CD4-positive, alpha-beta T cell treated with Interleukin-12 subunit alpha and Interleukin-12 subunit beta, for 1 hour (primary cell): Measurements from ENCODE around the gene C3orf18.

Source experiments
- DNase-seq: peaks from one replicate; pipeline ENCODE4 v3.0.0-alpha.2; 2020

Gene C3orf18

GRCh38 chr3:50567386-50568167 lies at the start of gene C3orf18:
Gene C3orf18, minus strand, starts transcription at chr3:50567747. Its CDS starts 2,048 bp downstream, at chr3:50565699.
- peak; percentile 97 for DNase-seq

- DNase-seq = peak; percentile 95
Observed at GRCh38 chr3:50616770-50617095, 49.2 kb upstream of the C3orf18 start.

DNA sequence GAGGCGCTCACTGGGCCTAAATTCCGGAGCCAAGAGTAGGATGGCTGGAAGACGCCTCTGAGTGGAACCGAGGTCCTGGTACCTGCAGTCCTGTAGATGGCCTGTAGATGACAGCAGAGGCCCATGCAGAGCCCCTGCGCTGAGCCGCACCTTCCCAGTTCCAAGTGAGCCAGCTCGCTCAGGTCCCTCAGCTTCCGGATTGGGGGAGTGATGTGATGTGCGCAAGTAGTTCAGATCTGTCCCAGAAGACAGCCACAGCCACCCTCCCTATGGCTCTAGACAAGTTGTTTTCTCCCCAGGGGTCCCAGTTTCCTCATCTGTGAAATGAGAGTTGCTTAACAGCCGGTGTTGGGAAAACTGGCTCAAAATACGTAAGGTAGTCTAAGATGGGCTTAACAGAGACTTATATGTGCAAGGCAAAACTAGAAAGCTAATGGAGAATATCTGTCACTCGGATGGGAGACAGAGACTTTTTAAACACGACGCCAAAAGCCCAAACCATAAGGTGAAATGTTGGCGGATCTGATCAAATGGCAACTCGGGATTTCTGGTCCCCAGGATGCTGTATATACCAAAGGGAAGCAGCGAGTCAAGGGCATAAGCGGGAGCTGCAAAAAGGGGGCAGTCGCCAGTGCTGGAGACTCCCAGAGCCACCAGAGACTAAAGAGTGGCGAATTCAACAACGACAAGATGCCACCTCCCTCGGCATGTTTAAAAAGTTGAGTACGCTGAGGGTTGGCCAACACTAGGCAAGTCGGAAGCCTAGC lies 48.6 kb upstream of the C3orf18 start:
- DNase-seq = peak; percentile 86

- no peak for DNase-seq
Observed at GRCh38 chr3:50615190-50615589, 47.6 kb upstream of the C3orf18 start.

GRCh38 chr3:50612970-50613846 lies 45.7 kb upstream of the C3orf18 start:
- DNase-seq = no peak

DNA sequence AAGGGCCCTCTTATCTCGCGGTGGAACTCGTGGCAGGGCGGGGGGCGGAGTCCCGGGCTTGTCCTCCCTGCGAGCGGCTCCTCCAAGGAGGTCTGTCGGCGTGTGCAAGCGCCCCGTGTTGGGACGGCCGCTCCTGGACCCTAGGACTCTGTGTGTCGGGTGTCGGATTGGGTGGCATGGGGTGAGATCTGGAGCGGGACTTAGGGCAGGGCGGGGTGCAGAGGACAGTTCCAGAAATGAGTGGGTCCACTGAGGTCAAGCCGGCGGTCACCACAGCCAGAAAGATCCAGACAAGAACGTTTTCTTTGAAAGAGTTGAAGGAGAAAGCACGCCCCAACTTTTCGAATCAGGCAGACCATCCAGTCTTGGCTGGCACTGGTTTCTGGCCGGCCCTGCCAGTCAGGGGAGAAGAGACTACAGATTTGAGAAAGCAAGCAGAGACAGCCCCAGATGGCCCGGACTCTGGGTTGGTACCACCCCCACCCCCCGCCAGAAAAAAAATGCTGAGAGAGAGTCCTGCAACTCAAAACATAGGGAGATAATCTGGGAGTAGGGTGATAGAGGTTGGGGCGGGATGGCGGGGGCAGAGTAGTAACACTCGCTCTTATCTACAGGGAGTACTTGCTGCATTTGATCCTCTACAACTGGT lies 44.8 kb upstream of the C3orf18 start:
- no peak for DNase-seq

GRCh38 chr3:50611464-50612233 lies 44.1 kb upstream of the C3orf18 start, which contains the start of gene CISH:
Gene CISH, minus strand, starts transcription at chr3:50611774. Its CDS starts 124 bp downstream, at chr3:50611650.
- DNase-seq = peak; percentile 95

GRCh38 chr3:50610992-50611463 lies 43.5 kb upstream of the C3orf18 start:
- no peak for DNase-seq

GRCh38 chr3:50610181-50610971 lies 42.8 kb upstream of the C3orf18 start:
- no peak for DNase-seq

GRCh38 chr3:50609763-50610085 lies 42.2 kb upstream of the C3orf18 start:
- no peak for DNase-seq

- DNase-seq = no peak
Observed at GRCh38 chr3:50609071-50609762, 41.7 kb upstream of the C3orf18 start.

GRCh38 chr3:50608278-50608677 lies 40.7 kb upstream of the C3orf18 start:
- DNase-seq = no peak

DNA sequence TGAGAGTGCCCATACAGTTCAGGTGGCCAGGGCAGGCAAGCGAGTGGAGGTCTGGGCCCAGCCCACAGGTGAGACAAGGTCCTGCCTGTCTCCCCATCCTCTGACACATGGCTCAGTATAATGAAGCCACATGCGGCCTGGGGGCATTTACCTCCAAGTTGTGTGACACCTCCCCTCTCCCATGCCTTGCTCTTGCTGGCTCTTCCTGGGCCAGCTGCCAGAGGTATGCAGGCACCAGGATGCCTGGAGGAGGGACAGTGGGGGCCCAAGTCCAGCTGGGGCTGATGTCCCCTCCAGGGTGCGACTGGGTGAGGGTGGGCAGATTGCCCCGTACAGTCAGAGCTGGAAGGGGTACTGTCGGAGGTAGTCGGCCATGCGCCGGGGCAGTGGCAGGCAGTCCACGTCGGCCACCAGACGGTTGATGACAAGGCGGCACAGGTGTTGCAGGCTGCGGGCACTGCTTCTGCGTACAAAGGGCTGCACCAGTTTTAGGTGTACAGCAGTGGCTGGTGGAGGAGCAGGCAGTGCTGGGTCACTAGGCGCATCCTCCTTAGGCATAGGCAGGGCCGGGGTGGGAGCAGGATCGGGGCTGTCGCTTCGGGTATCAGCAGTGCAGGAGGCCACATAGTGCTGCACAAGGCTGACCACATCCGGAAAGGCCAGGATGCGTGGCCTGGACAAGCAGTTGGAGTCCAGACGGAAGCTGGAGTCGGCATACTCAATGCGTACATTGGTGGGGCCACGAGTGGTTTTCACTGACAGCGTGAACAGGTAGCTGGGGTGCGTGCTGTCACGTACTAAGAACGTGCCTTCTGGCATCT lies 39.9 kb upstream of the C3orf18 start:
- no peak for DNase-seq

GRCh38 chr3:50606596-50606995 lies 39.0 kb upstream of the C3orf18 start:
- DNase-seq = peak; percentile 49

- no peak for DNase-seq
Observed at GRCh38 chr3:50605901-50606326, 38.4 kb upstream of the C3orf18 start.

DNA sequence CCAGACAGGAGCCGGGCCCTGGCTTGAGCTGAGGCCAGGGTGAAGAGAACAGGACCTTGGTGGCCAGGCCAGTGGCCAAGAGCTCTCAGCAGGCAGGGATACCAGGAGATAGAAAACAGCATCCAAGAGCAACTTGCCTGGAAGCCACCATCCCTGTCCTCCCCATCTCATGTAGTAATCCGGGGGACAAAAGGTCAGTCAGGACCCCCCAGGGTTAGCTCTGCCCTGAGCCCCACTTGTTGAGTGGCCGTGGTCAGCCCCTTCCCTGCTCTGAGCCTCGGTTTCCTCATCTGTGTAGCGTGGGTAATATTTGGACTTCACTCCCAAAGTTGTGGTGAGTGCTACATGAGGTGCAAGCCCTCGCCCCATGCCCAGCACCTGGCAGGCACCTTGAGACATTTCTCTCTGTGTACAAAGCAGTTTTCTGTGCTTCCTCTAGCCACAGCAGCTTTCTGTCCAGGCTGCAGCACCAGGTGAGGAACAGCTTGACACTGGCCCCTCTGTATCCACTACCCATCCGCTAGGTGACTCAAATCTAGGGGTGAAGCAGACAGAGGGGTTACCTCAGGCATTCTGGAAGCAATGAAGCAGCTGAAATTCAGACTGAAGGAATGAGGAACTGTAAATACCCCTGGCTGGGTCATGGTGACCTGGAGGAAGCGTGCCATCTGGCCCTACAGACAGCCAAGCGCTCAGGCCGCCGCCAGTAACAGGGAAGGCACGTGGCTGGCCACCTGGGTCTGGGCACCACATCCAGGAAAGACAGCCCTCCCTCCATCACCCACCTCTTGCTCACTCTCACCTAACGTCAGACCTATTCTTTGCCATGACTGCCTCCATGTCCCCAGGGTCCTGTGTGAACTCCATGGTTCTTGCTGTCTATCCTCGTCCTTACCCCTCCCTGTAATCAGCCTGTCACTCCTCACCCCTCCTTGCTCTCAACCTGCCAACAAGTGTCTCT lies 37.4 kb upstream of the C3orf18 start:
- DNase-seq = no peak

- no peak for DNase-seq
Observed at GRCh38 chr3:50604110-50604621, 36.6 kb upstream of the C3orf18 start.
